Measurements from ENCODE around the gene LCLAT1.

DNA sequence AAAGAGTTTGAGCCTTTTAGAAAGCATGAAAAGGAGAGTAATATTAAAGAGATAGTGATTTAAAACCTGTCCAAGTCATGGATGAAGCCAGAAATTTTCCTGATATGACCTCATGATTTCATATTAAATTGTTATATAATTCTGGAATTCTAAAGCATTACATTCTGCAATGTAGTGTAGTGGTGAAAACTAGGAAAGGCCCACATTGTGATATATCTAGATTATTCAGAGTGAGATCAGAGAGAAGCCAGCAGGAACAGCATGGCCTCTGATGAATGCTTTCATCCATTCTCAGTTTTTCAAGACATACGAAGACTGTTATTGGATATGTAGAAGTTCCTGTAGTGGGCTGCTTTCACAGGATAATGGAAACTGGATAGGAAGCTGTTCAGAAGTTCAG lies 98.8 kb downstream of the LCLAT1 start:
- TF ChIP-seq, protein P1, sequence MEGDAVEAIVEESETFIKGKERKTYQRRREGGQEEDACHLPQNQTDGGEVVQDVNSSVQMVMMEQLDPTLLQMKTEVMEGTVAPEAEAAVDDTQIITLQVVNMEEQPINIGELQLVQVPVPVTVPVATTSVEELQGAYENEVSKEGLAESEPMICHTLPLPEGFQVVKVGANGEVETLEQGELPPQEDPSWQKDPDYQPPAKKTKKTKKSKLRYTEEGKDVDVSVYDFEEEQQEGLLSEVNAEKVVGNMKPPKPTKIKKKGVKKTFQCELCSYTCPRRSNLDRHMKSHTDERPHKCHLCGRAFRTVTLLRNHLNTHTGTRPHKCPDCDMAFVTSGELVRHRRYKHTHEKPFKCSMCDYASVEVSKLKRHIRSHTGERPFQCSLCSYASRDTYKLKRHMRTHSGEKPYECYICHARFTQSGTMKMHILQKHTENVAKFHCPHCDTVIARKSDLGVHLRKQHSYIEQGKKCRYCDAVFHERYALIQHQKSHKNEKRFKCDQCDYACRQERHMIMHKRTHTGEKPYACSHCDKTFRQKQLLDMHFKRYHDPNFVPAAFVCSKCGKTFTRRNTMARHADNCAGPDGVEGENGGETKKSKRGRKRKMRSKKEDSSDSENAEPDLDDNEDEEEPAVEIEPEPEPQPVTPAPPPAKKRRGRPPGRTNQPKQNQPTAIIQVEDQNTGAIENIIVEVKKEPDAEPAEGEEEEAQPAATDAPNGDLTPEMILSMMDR (conservative IDR thresholded peaks at IDR 0.05 in 1 of 2, IDR thresholded peaks at IDR 0.05 in 1 of 2; ENCODE audit: extremely low read depth in 1 of 2, insufficient read depth in 1 of 2, low read depth in 1 of 2, low read length in 2 of 2) = no peak
- TF ChIP-seq EZH2 (IDR thresholded peaks at IDR 0.05; ENCODE audit: borderline replicate concordance, low read length) = no peak

Data from mammary epithelial cell (primary cell).